B cell (primary cell): ENCODE data around the gene SLC44A3. TPM values are rescaled to one million over a fixed set of nuclear protein-coding genes. Genes with fewer than 3 reads are reported as not detected.

Experiments used
- ATAC-seq: fragments of 200-7000 bp; cut with Tn5 transposase; one replicate; pipeline ENCODE4 v1.10.0; 2021; ENCODE audit warnings: low read depth, mild to moderate bottlenecking, moderate number of reproducible peaks, moderate library complexity
- CTCF ChIA-PET: fragments of 350-600 bp; sonication (Branson Sonifier 250); formaldehyde crosslinking; loops from one replicate; lab custom pipeline; 2021; ENCODE audit warnings: antibody characterized with exemption, inconsistent platforms; lab: Charles Lee
- POLR2A ChIA-PET: fragments of 350-600 bp; sonication (Branson Sonifier 250); formaldehyde crosslinking; loops from one replicate; lab custom pipeline; 2021; ENCODE audit warnings: antibody characterized with exemption; lab: Charles Lee
- DNase-seq: peaks from one replicate; pipeline ENCODE4 v3.0.0; 2013
- H2AFZ ChIP-seq: 2 replicates; pipeline ENCODE4 v1.6.1; 2012; ENCODE audit warnings: mild to moderate bottlenecking, low read depth, low read length; ENCODE audit not compliant: insufficient read depth, poor library complexity, severe bottlenecking
- H3K27ac ChIP-seq, 2 donors: 1 replicate in 1 of 2; 2 replicates in 1 of 2; pipeline ENCODE4 v1.5.1; 2012 to 2013; ENCODE audit warnings: low read length in 2 of 2, mild to moderate bottlenecking in 2 of 2, moderate library complexity in 1 of 2
- H3K27me3 ChIP-seq, 4 experiments: fragments of 200-600 bp in 1 of 4; sonication (generic) in 1 of 4; replicated peaks in 1 of 4; 1 replicate in 2 of 4; 2 replicates in 2 of 4; pipeline versions ENCODE4 v1.6.1 to v1.7.0; 2013 to 2016; ENCODE audit warnings: low read length in 3 of 4, mild to moderate bottlenecking in 2 of 4, mixed read lengths in 1 of 4, moderate library complexity in 1 of 4; ENCODE audit not compliant: insufficient read depth in 4 of 4, control insufficient read depth in 3 of 4; ENCODE audit errors: control extremely low read depth in 1 of 4
- H3K36me3 ChIP-seq, 2 experiments: replicated peaks in 1 of 2; 1 replicate in 1 of 2; 2 replicates in 1 of 2; pipeline versions ENCODE4 v1.6.1 to v1.7.1; 2013; ENCODE audit warnings: low read length in 1 of 2; ENCODE audit not compliant: insufficient read depth in 2 of 2, control insufficient read depth in 1 of 2; ENCODE audit errors: control extremely low read depth in 1 of 2, extremely low read depth in 1 of 2
- H3K4me1 ChIP-seq, 2 donors: fragments of 200-600 bp in 1 of 2; sonication (generic) in 1 of 2; 1 replicate in 1 of 2; 2 replicates in 1 of 2; pipeline versions ENCODE4 v1.5.1 to v1.6.1; 2013 to 2017; ENCODE audit warnings: low read length in 2 of 2; ENCODE audit not compliant: control insufficient read depth in 2 of 2, insufficient read depth in 2 of 2
- H3K4me2 ChIP-seq: replicated peaks from 2 replicates; pipeline ENCODE3; 2012; ENCODE audit warnings: mild to moderate bottlenecking, low read depth, low read length; ENCODE audit not compliant: poor library complexity, severe bottlenecking
- H3K4me3 ChIP-seq, 5 experiments: fragments of 200-600 bp in 1 of 5; sonication (generic) in 1 of 5; 1 replicate in 3 of 5; 2 replicates in 2 of 5; pipeline versions ENCODE4 v1.5.1 to v1.7.0; 2011 to 2016; ENCODE audit warnings: low read length in 4 of 5, mild to moderate bottlenecking in 4 of 5, low read depth in 2 of 5, control low read depth in 1 of 5, moderate library complexity in 1 of 5; ENCODE audit not compliant: insufficient read depth in 1 of 5; ENCODE audit errors: control extremely low read depth in 1 of 5, extremely low read depth in 1 of 5
- H3K79me2 ChIP-seq: fragments of 200-600 bp; sonication (generic); one replicate; pipeline ENCODE4 v1.6.0; 2016; ENCODE audit warnings: low read length; ENCODE audit not compliant: control insufficient read depth, insufficient read depth
- H3K9ac ChIP-seq: fragments of 200-600 bp; sonication (generic); 2 replicates; pipeline ENCODE4 v1.6.1; 2017; ENCODE audit warnings: mild to moderate bottlenecking, low read length, moderate library complexity
- H3K9me3 ChIP-seq, 3 donors: one replicate each; pipeline versions ENCODE4 v1.6.1 to v1.7.1; 2013; ENCODE audit warnings: low read length in 2 of 3; ENCODE audit not compliant: control insufficient read depth in 2 of 3, insufficient read depth in 1 of 3; ENCODE audit errors: control extremely low read depth in 1 of 3
- H4K20me1 ChIP-seq: 2 replicates; pipeline ENCODE4 v1.6.0; 2012; ENCODE audit warnings: mild to moderate bottlenecking, low read length; ENCODE audit not compliant: insufficient read depth, control insufficient read depth, poor library complexity, severe bottlenecking
- H3K27ac Mint-ChIP-seq: one replicate; pipeline ENCODE4 v1.8.0; 2021; ENCODE audit warnings: mixed read lengths
- H3K27me3 Mint-ChIP-seq: one replicate; pipeline ENCODE4 v1.8.0; 2021; ENCODE audit warnings: mixed read lengths
- H3K4me1 Mint-ChIP-seq: one replicate; pipeline ENCODE4 v1.8.0; 2021; ENCODE audit warnings: mixed read lengths
- H3K4me3 Mint-ChIP-seq: one replicate; pipeline ENCODE4 v1.8.0; 2021; ENCODE audit warnings: mixed read lengths
- H3K9me3 Mint-ChIP-seq: one replicate; pipeline ENCODE4 v1.8.0; 2022; ENCODE audit warnings: mixed read lengths; ENCODE audit not compliant: insufficient read depth
- EZH2 ChIP-seq: IDR thresholded peaks from 2 replicates; pipeline ENCODE4 v1.6.1; 2012; ENCODE audit warnings: borderline replicate concordance, low read depth, mild to moderate bottlenecking, moderate library complexity, low read length; ENCODE audit not compliant: insufficient read depth, poor library complexity, severe bottlenecking
- WGBS: methylation state at CpG from one replicate; pipeline ENCODE4 v1.1.5; 2013; ENCODE audit warnings: missing lambda C conversion rate; ENCODE audit not compliant: insufficient coverage; 5-methylcytosine and 5-hydroxymethylcytosine counted together
- intact Hi-C: fragments of 100-400 bp; cut with micrococcal nuclease; formaldehyde crosslinking; loops from one replicate; pipeline ENCODE4 v1.10.0; 2022
- polyA plus RNA-seq: library from polyadenylated mRNA; depleted of rRNA; stranded (reverse); fragments of >200 nt; gene quantifications from 2 replicates; pipeline ENCODE4 v1.2.3, GENCODE V29; 2012
- total RNA-seq, 2 donors: library from RNA; stranded (reverse); fragments of 120-200 nt in 1 of 2; gene quantifications; 1 replicate in 1 of 2; 2 replicates in 1 of 2; pipeline versions ENCODE4 v1.2.3 to v1.2.4, GENCODE V29; 2013 to 2022
- TF ChIP-seq, protein P1 (sequence below): fragments of 200-600 bp; IDR thresholded peaks from one replicate; pipeline ENCODE4 v1.8.0; 2022; ENCODE audit warnings: antibody characterized with exemption, mild to moderate bottlenecking

The SLC44A3 gene
- total and polyA plus RNA-seq, 2 donors (not counting 1 experiment from before 2014, with no cell fraction given), result not detected

GRCh38 chr1:94909486-94909885, 89.3 kb downstream of the SLC44A3 start:
- Histone ChIP-seq H3K36me3 (no peaks in the 10 kb centered on the region), H3K4me3 (no peak overlapping the region), H3K9me3 (no peaks in the 10 kb centered on the region), H3K9ac (no peak overlapping the region), H3K4me2 (no peak overlapping the region), H3K4me1 (no peaks in the 10 kb centered on the region), H3K27ac (no peak overlapping the region), H4K20me1 (no peaks in the 10 kb centered on the region), H2AFZ (no peak overlapping the region), H3K79me2 (no peaks in the 10 kb centered on the region), H3K27me3 (peaks cover 0 to 5% (median 0%) of the 10 kb centered on the region in 4 experiments)
- ChIA-PET POLR2A (interaction anchor here (0.6 kb wide), 1 partner anchor 40 kb away, joined by 3 read pairs; no protein-coding TSS in a partner anchor), CTCF (no interaction called here)
- Mint-ChIP-seq H3K27ac (no peak overlapping the region), H3K9me3 (no peaks in the 10 kb centered on the region), H3K4me1 (no peaks in the 10 kb centered on the region), H3K4me3 (no peak overlapping the region), H3K27me3 (peaks cover 18% of the 10 kb centered on the region)
- intact Hi-C loops, result no loop called here
- DNase-seq, result no peak
- TF ChIP-seq, protein P1, sequence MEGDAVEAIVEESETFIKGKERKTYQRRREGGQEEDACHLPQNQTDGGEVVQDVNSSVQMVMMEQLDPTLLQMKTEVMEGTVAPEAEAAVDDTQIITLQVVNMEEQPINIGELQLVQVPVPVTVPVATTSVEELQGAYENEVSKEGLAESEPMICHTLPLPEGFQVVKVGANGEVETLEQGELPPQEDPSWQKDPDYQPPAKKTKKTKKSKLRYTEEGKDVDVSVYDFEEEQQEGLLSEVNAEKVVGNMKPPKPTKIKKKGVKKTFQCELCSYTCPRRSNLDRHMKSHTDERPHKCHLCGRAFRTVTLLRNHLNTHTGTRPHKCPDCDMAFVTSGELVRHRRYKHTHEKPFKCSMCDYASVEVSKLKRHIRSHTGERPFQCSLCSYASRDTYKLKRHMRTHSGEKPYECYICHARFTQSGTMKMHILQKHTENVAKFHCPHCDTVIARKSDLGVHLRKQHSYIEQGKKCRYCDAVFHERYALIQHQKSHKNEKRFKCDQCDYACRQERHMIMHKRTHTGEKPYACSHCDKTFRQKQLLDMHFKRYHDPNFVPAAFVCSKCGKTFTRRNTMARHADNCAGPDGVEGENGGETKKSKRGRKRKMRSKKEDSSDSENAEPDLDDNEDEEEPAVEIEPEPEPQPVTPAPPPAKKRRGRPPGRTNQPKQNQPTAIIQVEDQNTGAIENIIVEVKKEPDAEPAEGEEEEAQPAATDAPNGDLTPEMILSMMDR, result no peak
- TF ChIP-seq EZH2, result no peak
- no CpG with 5 or more reads among the region's 6 CpGs for WGBS
- ATAC-seq, result no peak

GRCh38 chr1:94912263-94913184, 92.4 kb downstream of the SLC44A3 start:
- Histone ChIP-seq H3K27me3 (peaks cover 0 to 5% (median 0%) of the 10 kb centered on the region in 4 experiments), H3K79me2 (no peaks in the 10 kb centered on the region), H3K4me1 (no peaks in the 10 kb centered on the region), H2AFZ (no peak overlapping the region), H3K9me3 (no peaks in the 10 kb centered on the region), H3K36me3 (no peaks in the 10 kb centered on the region), H3K9ac (no peak overlapping the region), H3K4me3 (no peak overlapping the region), H4K20me1 (no peaks in the 10 kb centered on the region), H3K27ac (no peak overlapping the region), H3K4me2 (no peak overlapping the region)
- Mint-ChIP-seq H3K4me1 (no peaks in the 10 kb centered on the region), H3K9me3 (no peaks in the 10 kb centered on the region), H3K27me3 (peaks cover 25% of the 10 kb centered on the region), H3K4me3 (no peak overlapping the region), H3K27ac (no peak overlapping the region)
- TF ChIP-seq EZH2, result no peak
- TF ChIP-seq, protein P1, result no peak
- intact Hi-C loops, result no loop called here
- POLR2A ChIA-PET, result no interaction called here
- CTCF ChIA-PET, result interaction anchor here (1.1 kb wide), 1 partner anchor 131 kb away, joined by 3 read pairs; no protein-coding TSS in a partner anchor
- ATAC-seq (no peak), DNase-seq (no peak)
- WGBS, result 100% methylated on average over 2 of the region's 9 CpGs
